ENCODE measurements around the gene MPP4.

MPP4 gene

GRCh38 chr2:201622306-201622970, 76.0 kb downstream of the MPP4 start:
- DNase-seq (ENCODE audit: low spot score) = no peak

DNA sequence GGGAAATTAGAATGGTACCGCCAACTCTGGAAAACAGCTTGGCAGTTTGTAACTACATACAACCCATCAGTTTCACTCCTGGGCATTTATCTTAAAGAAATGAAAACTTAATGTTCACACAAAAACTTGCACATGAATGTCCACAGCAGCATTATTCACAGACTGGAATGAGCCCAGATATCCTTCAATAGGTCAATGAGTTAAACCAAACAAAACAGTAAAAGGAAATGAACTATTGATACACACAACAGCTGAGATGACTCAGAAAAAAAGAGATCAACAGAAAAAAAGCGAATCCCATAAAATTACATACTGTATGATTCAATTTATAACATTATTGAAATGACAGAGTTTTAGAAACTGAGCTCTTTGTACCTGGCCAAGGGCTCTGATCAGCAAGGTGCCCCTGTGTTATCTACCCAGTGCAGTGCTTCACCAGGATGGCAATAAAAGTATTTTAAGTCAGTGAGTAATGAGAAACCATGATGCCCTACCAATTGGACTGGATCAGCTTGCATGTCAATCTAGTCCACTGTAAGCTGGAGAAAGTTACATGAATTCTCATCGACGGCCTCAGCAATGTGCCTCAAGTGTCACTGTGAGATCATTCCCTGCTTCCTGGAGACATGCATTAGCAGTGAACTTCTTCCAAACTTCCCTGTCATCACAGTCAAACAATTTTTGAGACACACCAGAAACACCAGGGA, 77.0 kb downstream of the MPP4 start:
- no peak for DNase-seq (ENCODE audit: low spot score)

DNA sequence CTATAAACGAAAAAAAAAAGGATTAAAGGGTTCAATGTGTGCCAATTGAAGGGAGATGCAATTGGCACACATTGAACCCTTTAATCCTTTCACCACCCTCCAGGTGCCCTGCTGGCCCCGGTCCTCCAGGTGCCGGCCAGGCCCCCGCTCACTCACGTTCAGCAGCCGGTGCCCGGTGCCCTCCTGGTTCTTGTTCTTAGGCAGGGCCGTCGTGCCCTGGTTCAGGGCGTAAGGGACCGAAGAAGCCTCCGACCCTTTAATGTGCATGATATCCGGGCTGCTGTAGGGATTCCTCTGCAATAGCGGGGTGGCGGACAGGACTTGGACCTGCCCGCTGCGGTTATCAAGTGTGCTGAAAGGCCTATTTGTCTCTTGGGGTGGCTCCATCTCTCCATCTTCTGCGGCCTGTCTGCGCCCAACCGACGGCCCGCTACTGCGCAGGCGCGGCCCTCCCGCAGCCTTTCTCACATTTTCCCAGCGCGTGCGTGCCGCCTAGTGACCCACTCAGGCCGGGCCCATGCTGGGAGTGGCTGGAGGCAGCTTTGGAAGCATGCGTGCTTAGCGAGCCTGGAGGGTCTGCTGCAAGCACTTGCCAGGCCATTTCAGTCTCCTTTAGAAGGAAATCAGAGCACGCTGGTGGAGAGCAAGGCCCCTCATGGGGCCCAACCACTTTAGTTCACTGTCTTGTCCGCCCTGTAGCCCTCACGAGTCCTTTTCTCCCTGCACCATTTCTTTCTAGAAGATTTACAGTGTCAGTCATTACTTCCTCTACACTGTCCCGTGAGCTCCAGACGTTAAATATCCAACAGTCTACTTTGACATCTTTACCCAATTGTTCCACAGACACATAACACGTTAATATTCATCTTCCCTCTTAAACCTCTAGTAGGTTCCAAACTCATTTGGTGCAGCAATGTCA, 79.4 kb downstream of the MPP4 start:
- DNase-seq (ENCODE audit: low spot score) = no peak

DNA sequence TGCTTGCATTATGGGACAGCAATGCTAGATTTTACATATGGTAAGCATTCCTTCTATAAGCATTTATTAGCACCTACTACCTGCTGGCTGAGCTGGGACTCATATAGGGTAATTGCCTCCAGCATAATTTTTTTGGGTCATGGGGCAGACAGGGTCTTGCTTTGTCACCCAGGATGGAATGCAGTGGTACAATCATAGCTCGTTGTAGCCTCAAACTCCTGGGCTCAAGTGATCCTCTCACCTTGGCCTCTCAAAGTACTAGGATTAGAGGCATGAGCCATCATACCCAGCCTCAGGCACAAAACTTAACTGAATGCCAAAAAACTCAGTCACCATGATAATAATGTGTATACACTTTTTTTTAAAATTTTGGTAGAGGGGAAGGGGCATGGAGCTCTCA, 90.4 kb downstream of the MPP4 start:
- no peak for DNase-seq (ENCODE audit: low spot score)

DNA sequence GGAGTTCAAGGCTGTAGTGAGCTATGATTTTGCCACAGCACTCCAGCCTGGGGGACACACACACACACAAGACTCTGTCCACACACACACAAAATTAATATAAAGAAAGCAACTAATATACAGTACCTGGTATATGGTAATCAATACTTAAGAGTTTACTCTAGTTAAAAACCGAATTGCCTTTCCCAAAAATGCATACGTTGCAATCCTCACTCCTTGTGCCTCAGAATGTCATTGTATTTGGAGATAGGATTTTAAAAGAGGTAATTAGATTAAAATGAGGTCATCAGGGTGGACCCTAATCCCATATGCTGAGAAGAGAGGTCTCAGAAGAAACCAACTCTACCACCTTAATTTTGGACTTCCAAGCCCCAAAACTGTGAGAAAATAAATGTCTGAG, 90.9 kb downstream of the MPP4 start:
- DNase-seq (ENCODE audit: low spot score) = no peak

DNA sequence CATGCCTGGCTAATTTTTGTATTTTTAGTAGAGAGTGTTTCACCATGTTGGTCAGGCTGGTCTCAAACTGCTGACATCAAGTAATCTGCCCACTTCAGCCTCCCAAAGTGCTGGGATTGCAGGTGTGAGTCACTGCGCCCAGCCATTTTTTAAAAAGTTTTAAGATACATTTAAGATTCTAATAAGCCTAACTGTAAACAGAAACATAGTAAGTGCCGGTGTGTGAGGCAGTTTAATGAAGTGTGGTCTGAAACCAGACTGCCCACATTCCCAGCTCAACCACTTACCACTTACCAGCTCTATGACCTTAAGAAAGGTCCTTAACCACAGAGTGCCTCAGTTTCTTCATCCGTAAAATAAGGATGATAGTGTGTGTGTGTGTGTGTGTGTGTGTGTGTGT, 97.5 kb downstream of the MPP4 start:
- no peak for DNase-seq (ENCODE audit: low spot score)

GRCh38 chr2:201597397-201597796, 101.0 kb downstream of the MPP4 start:
- DNase-seq (ENCODE audit: low spot score) = no peak

All from CD4-positive, alpha-beta T cell treated with Interleukin-15 for 4 hours (primary cell).